Measurements from ENCODE around the gene AGAP4. TPM values are rescaled to one million over a fixed set of nuclear protein-coding genes. Genes with fewer than 3 reads are reported as not detected.
"Not testable (repeated sequence)": the region's sequence is repeated elsewhere in the genome, so short reads cannot be mapped to it uniquely, and the experiment has no call there.

Gene AGAP4
- total and polyA plus RNA-seq, 2 donors (not counting 1 experiment from before 2014, with no cell fraction given): 23.8 to 35.4 TPM

- H4K20me1 ChIP-seq (ENCODE audit: control insufficient read depth, insufficient read depth, low read length, poor library complexity, severe bottlenecking); H3K9ac ChIP-seq (ENCODE audit: low read length); H3K9me3 ChIP-seq (ENCODE audit: control extremely low read depth in 1 of 3, control insufficient read depth in 2 of 3, insufficient read depth in 1 of 3, low read length in 2 of 3); intact Hi-C loops (cut with micrococcal nuclease); DNase-seq; CTCF ChIA-PET; H3K4me1 Mint-ChIP-seq; H3K27me3 ChIP-seq (replicated peaks in 1 of 4; ENCODE audit: control extremely low read depth in 1 of 4, control insufficient read depth in 3 of 4, insufficient read depth in 4 of 4, low read length in 3 of 4); H3K36me3 ChIP-seq (replicated peaks in 1 of 2; ENCODE audit: control extremely low read depth in 1 of 2, control insufficient read depth in 1 of 2, extremely low read depth in 1 of 2, insufficient read depth in 2 of 2, low read length in 1 of 2); ATAC-seq (ENCODE audit: low read depth); H3K79me2 ChIP-seq (ENCODE audit: control insufficient read depth, insufficient read depth, low read length); H3K27me3 Mint-ChIP-seq; H3K27ac Mint-ChIP-seq; H3K4me3 ChIP-seq (ENCODE audit: control extremely low read depth in 1 of 5, extremely low read depth in 1 of 5, insufficient read depth in 1 of 5, low read depth in 2 of 5, low read length in 4 of 5); H3K27ac ChIP-seq (ENCODE audit: low read length in 2 of 2); H3K9me3 Mint-ChIP-seq (ENCODE audit: insufficient read depth); H3K4me2 ChIP-seq (replicated peaks; ENCODE audit: low read depth, low read length, poor library complexity, severe bottlenecking); H3K4me1 ChIP-seq (ENCODE audit: control insufficient read depth in 2 of 2, insufficient read depth in 2 of 2, low read length in 2 of 2); H3K4me3 Mint-ChIP-seq; POLR2A ChIA-PET; H2AFZ ChIP-seq (ENCODE audit: insufficient read depth, low read depth, low read length, poor library complexity, severe bottlenecking): not testable (repeated sequence)
- WGBS (ENCODE audit: insufficient coverage): 97% methylated on average over 17 of the region's 33 CpGs
Measured at GRCh38 chr10:45865404-45865803, 18.1 kb upstream of the AGAP4 start.

- H3K4me1 Mint-ChIP-seq; H3K27ac Mint-ChIP-seq; H3K4me2 ChIP-seq (replicated peaks; ENCODE audit: low read depth, low read length, poor library complexity, severe bottlenecking); H3K27ac ChIP-seq (ENCODE audit: low read length in 2 of 2); H3K9me3 Mint-ChIP-seq (ENCODE audit: insufficient read depth); H3K27me3 Mint-ChIP-seq; ATAC-seq (ENCODE audit: low read depth); H2AFZ ChIP-seq (ENCODE audit: insufficient read depth, low read depth, low read length, poor library complexity, severe bottlenecking); POLR2A ChIA-PET; H3K4me1 ChIP-seq (ENCODE audit: control insufficient read depth in 2 of 2, insufficient read depth in 2 of 2, low read length in 2 of 2); H4K20me1 ChIP-seq (ENCODE audit: control insufficient read depth, insufficient read depth, low read length, poor library complexity, severe bottlenecking); H3K27me3 ChIP-seq (replicated peaks in 1 of 4; ENCODE audit: control extremely low read depth in 1 of 4, control insufficient read depth in 3 of 4, insufficient read depth in 4 of 4, low read length in 3 of 4); H3K9me3 ChIP-seq (ENCODE audit: control extremely low read depth in 1 of 3, control insufficient read depth in 2 of 3, insufficient read depth in 1 of 3, low read length in 2 of 3); intact Hi-C loops (cut with micrococcal nuclease); H3K9ac ChIP-seq (ENCODE audit: low read length); CTCF ChIA-PET; H3K4me3 Mint-ChIP-seq; DNase-seq; H3K36me3 ChIP-seq (replicated peaks in 1 of 2; ENCODE audit: control extremely low read depth in 1 of 2, control insufficient read depth in 1 of 2, extremely low read depth in 1 of 2, insufficient read depth in 2 of 2, low read length in 1 of 2); H3K4me3 ChIP-seq (ENCODE audit: control extremely low read depth in 1 of 5, extremely low read depth in 1 of 5, insufficient read depth in 1 of 5, low read depth in 2 of 5, low read length in 4 of 5); H3K79me2 ChIP-seq (ENCODE audit: control insufficient read depth, insufficient read depth, low read length): not testable (repeated sequence)
- 80% methylated on average over 1 of the region's 3 CpGs for WGBS (ENCODE audit: insufficient coverage)
Measured at GRCh38 chr10:45864264-45864663, 17.0 kb upstream of the AGAP4 start.

- no CpG with 5 or more reads among the region's 2 CpGs for WGBS (ENCODE audit: insufficient coverage)
- H3K79me2 ChIP-seq (ENCODE audit: control insufficient read depth, insufficient read depth, low read length); POLR2A ChIA-PET; H3K4me1 ChIP-seq (ENCODE audit: control insufficient read depth in 2 of 2, insufficient read depth in 2 of 2, low read length in 2 of 2); H3K4me3 Mint-ChIP-seq; H3K9me3 Mint-ChIP-seq (ENCODE audit: insufficient read depth); H3K4me3 ChIP-seq (ENCODE audit: control extremely low read depth in 1 of 5, extremely low read depth in 1 of 5, insufficient read depth in 1 of 5, low read depth in 2 of 5, low read length in 4 of 5); ATAC-seq (ENCODE audit: low read depth); H3K27ac ChIP-seq (ENCODE audit: low read length in 2 of 2); H4K20me1 ChIP-seq (ENCODE audit: control insufficient read depth, insufficient read depth, low read length, poor library complexity, severe bottlenecking); H3K36me3 ChIP-seq (replicated peaks in 1 of 2; ENCODE audit: control extremely low read depth in 1 of 2, control insufficient read depth in 1 of 2, extremely low read depth in 1 of 2, insufficient read depth in 2 of 2, low read length in 1 of 2); H2AFZ ChIP-seq (ENCODE audit: insufficient read depth, low read depth, low read length, poor library complexity, severe bottlenecking); H3K4me2 ChIP-seq (replicated peaks; ENCODE audit: low read depth, low read length, poor library complexity, severe bottlenecking); H3K27ac Mint-ChIP-seq; CTCF ChIA-PET; H3K27me3 Mint-ChIP-seq; H3K9me3 ChIP-seq (ENCODE audit: control extremely low read depth in 1 of 3, control insufficient read depth in 2 of 3, insufficient read depth in 1 of 3, low read length in 2 of 3); DNase-seq; intact Hi-C loops (cut with micrococcal nuclease); H3K4me1 Mint-ChIP-seq; H3K9ac ChIP-seq (ENCODE audit: low read length); H3K27me3 ChIP-seq (replicated peaks in 1 of 4; ENCODE audit: control extremely low read depth in 1 of 4, control insufficient read depth in 3 of 4, insufficient read depth in 4 of 4, low read length in 3 of 4): not testable (repeated sequence)
Measured at GRCh38 chr10:45863632-45864031, 16.3 kb upstream of the AGAP4 start.

GRCh38 chr10:45857931-45858330 is 10.6 kb upstream of the AGAP4 start:
- H3K4me3 Mint-ChIP-seq; H3K4me1 Mint-ChIP-seq; H3K4me3 ChIP-seq (ENCODE audit: control extremely low read depth in 1 of 5, extremely low read depth in 1 of 5, insufficient read depth in 1 of 5, low read depth in 2 of 5, low read length in 4 of 5); H3K9ac ChIP-seq (ENCODE audit: low read length); H3K36me3 ChIP-seq (replicated peaks in 1 of 2; ENCODE audit: control extremely low read depth in 1 of 2, control insufficient read depth in 1 of 2, extremely low read depth in 1 of 2, insufficient read depth in 2 of 2, low read length in 1 of 2); DNase-seq; H3K4me2 ChIP-seq (replicated peaks; ENCODE audit: low read depth, low read length, poor library complexity, severe bottlenecking); H3K27me3 ChIP-seq (replicated peaks in 1 of 4; ENCODE audit: control extremely low read depth in 1 of 4, control insufficient read depth in 3 of 4, insufficient read depth in 4 of 4, low read length in 3 of 4); H3K9me3 Mint-ChIP-seq (ENCODE audit: insufficient read depth); H3K27ac ChIP-seq (ENCODE audit: low read length in 2 of 2); intact Hi-C loops (cut with micrococcal nuclease); CTCF ChIA-PET; H2AFZ ChIP-seq (ENCODE audit: insufficient read depth, low read depth, low read length, poor library complexity, severe bottlenecking); POLR2A ChIA-PET; H3K27ac Mint-ChIP-seq; H4K20me1 ChIP-seq (ENCODE audit: control insufficient read depth, insufficient read depth, low read length, poor library complexity, severe bottlenecking); H3K79me2 ChIP-seq (ENCODE audit: control insufficient read depth, insufficient read depth, low read length); H3K4me1 ChIP-seq (ENCODE audit: control insufficient read depth in 2 of 2, insufficient read depth in 2 of 2, low read length in 2 of 2); H3K27me3 Mint-ChIP-seq; H3K9me3 ChIP-seq (ENCODE audit: control extremely low read depth in 1 of 3, control insufficient read depth in 2 of 3, insufficient read depth in 1 of 3, low read length in 2 of 3); ATAC-seq (ENCODE audit: low read depth): not testable (repeated sequence)
- 100% methylated on average over 1 of the region's 4 CpGs for WGBS (ENCODE audit: insufficient coverage)

All from B cell (primary cell).